H1 (cell line): ENCODE results near the gene PSMD3.

ENCODE experiments used
- CTCF ChIP-seq, 3 experiments: IDR thresholded peaks; 1 replicate in 2 of 3; 2 replicates in 1 of 3; pipeline versions ENCODE4 v1.5.1 to v1.6.1; 2011; ENCODE audit warnings: low read length in 3 of 3, mild to moderate bottlenecking in 3 of 3, inconsistent platforms in 2 of 3, low read depth in 1 of 3, moderate library complexity in 1 of 3; ENCODE audit not compliant: insufficient read depth in 1 of 3; ENCODE audit errors: control extremely low read depth in 1 of 3
- TAF1 ChIP-seq: IDR thresholded peaks from 2 replicates; pipeline ENCODE4 v1.6.1; 2011; ENCODE audit warnings: mild to moderate bottlenecking, low read depth, low read length
- TBP ChIP-seq: IDR thresholded peaks from 2 replicates; pipeline ENCODE4 v1.6.1; 2011; ENCODE audit warnings: low read depth, low read length, improper control_type of control experiment

DNA sequence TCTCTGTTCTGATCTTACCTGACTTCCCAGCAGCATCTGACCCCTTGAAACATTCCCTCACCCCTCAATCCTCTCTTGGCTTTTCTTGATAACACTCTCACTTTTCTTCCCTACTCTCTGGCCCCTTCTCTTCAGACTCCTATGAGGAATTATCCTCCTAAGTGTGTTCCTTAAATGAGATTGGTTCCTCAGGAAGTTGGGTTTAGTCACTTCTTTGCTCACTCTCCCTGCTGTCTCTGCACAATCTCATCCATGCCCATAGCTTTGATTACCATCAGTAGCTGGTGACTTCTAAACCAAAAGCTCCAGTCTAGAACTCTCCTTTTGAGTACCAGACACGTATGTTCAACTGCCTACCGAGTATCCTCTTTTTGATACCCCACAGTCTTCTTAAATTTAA, 60.6 kb downstream of the PSMD3 start:
- TF ChIP-seq CTCF (IDR thresholded peaks at IDR 0.05; ENCODE audit: control extremely low read depth in 1 of 3, insufficient read depth in 1 of 3, low read depth in 1 of 3, low read length in 3 of 3) (no peak), TBP (no peak), TAF1 (no peak)
